IMR-90 (cell line): ENCODE data around the gene MED12L. TPM values are rescaled to one million over a fixed set of nuclear protein-coding genes. Genes with fewer than 3 reads are reported as not detected.

ENCODE experiments used
- ATAC-seq: fragments of 200-7000 bp; cut with Tn5 transposase; 2 replicates; pipeline ENCODE4 v1.9.1; 2020; ENCODE audit warnings: low read depth, mild to moderate bottlenecking, moderate library complexity
- BruUV-seq: library from RNA; stranded (reverse); fragments of 400-500 nt; replicated peaks from 2 replicates; lab custom pipeline; 2021; lab: Mats Ljungman, UMichigan
- CTCF ChIA-PET: fragments of 300-600 bp; formaldehyde crosslinking; extraction: SDS; loops from one replicate; lab custom pipeline; 2021; ENCODE audit warnings: antibody characterized with exemption; lab: Yijun Ruan, JAX
- POLR2A ChIA-PET: fragments of 300-600 bp; sonication (Branson Sonifier 250); formaldehyde crosslinking; loops from one replicate; lab custom pipeline; 2022; ENCODE audit warnings: antibody characterized with exemption; ENCODE audit not compliant: unreplicated experiment; lab: Charles Lee
- DNase-seq: peaks from one replicate; pipeline ENCODE4 v3.0.0; 2013
- H2AFZ ChIP-seq: replicated peaks from 2 replicates; pipeline ENCODE3; 2013; ENCODE audit warnings: low read length, mild to moderate bottlenecking; ENCODE audit not compliant: poor library complexity
- H2AK5ac ChIP-seq: 2 replicates; pipeline ENCODE4 v1.6.1; 2013; ENCODE audit warnings: low read depth, low read length, inconsistent platforms
- H2AK9ac ChIP-seq: replicated peaks from 2 replicates; pipeline ENCODE3; 2013; ENCODE audit warnings: mild to moderate bottlenecking, low read depth, low read length, moderate library complexity; ENCODE audit not compliant: poor library complexity
- H2BK120ac ChIP-seq: 2 replicates; pipeline ENCODE4 v1.6.1; 2013; ENCODE audit warnings: low read depth, low read length, inconsistent platforms
- H2BK15ac ChIP-seq: 3 replicates; pipeline ENCODE4 v1.6.1; 2013; ENCODE audit warnings: low read depth, low read length, inconsistent platforms
- H2BK20ac ChIP-seq: 2 replicates; pipeline ENCODE4 v1.6.1; 2013; ENCODE audit warnings: low read depth, mild to moderate bottlenecking, inconsistent platforms, low read length, moderate library complexity
- H2BK5ac ChIP-seq: 2 replicates; pipeline ENCODE4 v1.6.1; 2013; ENCODE audit warnings: mild to moderate bottlenecking, low read depth, low read length, inconsistent platforms; ENCODE audit not compliant: poor library complexity, severe bottlenecking
- H3K14ac ChIP-seq: replicated peaks from 2 replicates; pipeline ENCODE4 v1.6.1; 2013; ENCODE audit warnings: low read depth, low read length, inconsistent platforms
- H3K18ac ChIP-seq: 2 replicates; pipeline ENCODE4 v1.6.1; 2013; ENCODE audit warnings: low read depth, low read length, control low read depth
- H3K23ac ChIP-seq: 2 replicates; pipeline ENCODE4 v1.6.1; 2013; ENCODE audit warnings: low read depth, low read length, inconsistent platforms
- H3K27ac ChIP-seq: 2 replicates; pipeline ENCODE4 v1.5.1; 2013; ENCODE audit warnings: mild to moderate bottlenecking, control low read depth, low read length; ENCODE audit not compliant: insufficient read depth
- H3K27me3 ChIP-seq: 2 replicates; pipeline ENCODE4 v1.6.1; 2013; ENCODE audit warnings: low read length; ENCODE audit not compliant: control insufficient read depth, insufficient read depth
- H3K36me3 ChIP-seq: 2 replicates; pipeline ENCODE4 v1.6.1; 2013; ENCODE audit warnings: low read length, mixed read lengths; ENCODE audit not compliant: control insufficient read depth, insufficient read depth
- H3K4ac ChIP-seq: 2 replicates; pipeline ENCODE4 v1.6.1; 2013; ENCODE audit warnings: low read depth, low read length, inconsistent platforms
- H3K4me1 ChIP-seq: 2 replicates; pipeline ENCODE4 v1.6.1; 2013; ENCODE audit warnings: low read length, mixed read lengths; ENCODE audit not compliant: control insufficient read depth, insufficient read depth
- H3K4me2 ChIP-seq: 2 replicates; pipeline ENCODE4 v1.6.1; 2013; ENCODE audit warnings: low read depth, mild to moderate bottlenecking, control low read depth, low read length, moderate library complexity
- H3K4me3 ChIP-seq: 2 replicates; pipeline ENCODE4 v1.5.1; 2013; ENCODE audit warnings: low read depth, mild to moderate bottlenecking, control low read depth, low read length, moderate library complexity; ENCODE audit not compliant: insufficient read depth
- H3K56ac ChIP-seq: 2 replicates; pipeline ENCODE4 v1.6.1; 2013; ENCODE audit warnings: low read length, inconsistent platforms; ENCODE audit not compliant: insufficient read depth; ENCODE audit errors: extremely low read depth
- H3K79me1 ChIP-seq, 2 experiments: 2 replicates each; pipeline ENCODE4 v1.6.1; 2013; ENCODE audit warnings: low read length in 2 of 2, inconsistent platforms in 1 of 2, low read depth in 1 of 2
- H3K9ac ChIP-seq: 2 replicates; pipeline ENCODE4 v1.6.1; 2013; ENCODE audit warnings: low read depth, low read length, control low read depth
- H3K9me1 ChIP-seq: 2 replicates; pipeline ENCODE4 v1.6.1; 2013; ENCODE audit warnings: low read length, inconsistent platforms; ENCODE audit not compliant: insufficient read depth
- H3K9me3 ChIP-seq: 2 replicates; pipeline ENCODE4 v1.6.1; 2013; ENCODE audit warnings: low read length; ENCODE audit not compliant: control insufficient read depth, insufficient read depth
- H4K20me1 ChIP-seq: 2 replicates; pipeline ENCODE4 v1.6.1; 2013; ENCODE audit warnings: low read length, inconsistent platforms; ENCODE audit not compliant: insufficient read depth
- H4K5ac ChIP-seq: 2 replicates; pipeline ENCODE4 v1.6.1; 2013; ENCODE audit warnings: mild to moderate bottlenecking, low read depth, low read length, control low read depth
- H4K8ac ChIP-seq, 2 experiments: 2 replicates each; pipeline ENCODE4 v1.6.1; 2013; ENCODE audit warnings: low read depth in 2 of 2, low read length in 2 of 2, control low read depth in 1 of 2, inconsistent platforms in 1 of 2
- H4K91ac ChIP-seq: 2 replicates; pipeline ENCODE4 v1.6.1; 2013; ENCODE audit warnings: low read depth, low read length, inconsistent platforms; ENCODE audit not compliant: insufficient read depth
- CEBPB ChIP-seq: IDR thresholded peaks from 2 replicates; pipeline ENCODE4 v1.6.1; 2012; ENCODE audit warnings: low read depth, low read length, improper control_type of control experiment
- CHD1 ChIP-seq: IDR thresholded peaks from 2 replicates; pipeline ENCODE4 v1.6.1; 2012; ENCODE audit warnings: low read depth, low read length, improper control_type of control experiment
- MAFK ChIP-seq: IDR thresholded peaks from 2 replicates; pipeline ENCODE4 v1.6.1; 2012; ENCODE audit warnings: low read depth, low read length, improper control_type of control experiment
- NFE2L2 ChIP-seq: fragments of 150-350 bp; IDR thresholded peaks from 2 replicates; pipeline ENCODE4 v1.6.1; 2016; ENCODE audit warnings: low read depth, mild to moderate bottlenecking, low read length
- WGBS, 2 experiments: methylation state at CpG; one replicate each; pipeline versions ENCODE4 v1.1.5 to v1.1.7; 2013; ENCODE audit warnings: missing lambda C conversion rate in 2 of 2; ENCODE audit not compliant: insufficient read length in 1 of 2; ENCODE audit errors: extremely low coverage in 2 of 2; 5-methylcytosine and 5-hydroxymethylcytosine counted together
- dilution Hi-C: fragments of 300-500 bp; cut with HindIII; formaldehyde crosslinking; loops from one replicate; pipeline ENCODE4 v1.14.3; 2018; ENCODE audit warnings: low sequenced_read_pairs; ENCODE audit not compliant: unreplicated experiment
- in situ Hi-C: fragments of 300-500 bp; cut with MboI; formaldehyde crosslinking; loops from 3 replicates; pipeline ENCODE4 v1.14.3; 2019; ENCODE audit warnings: low sequenced_read_pairs, inconsistent platforms, mixed read lengths
- intact Hi-C: fragments of 100-400 bp; cut with micrococcal nuclease; formaldehyde crosslinking; loops from 2 replicates; pipeline ENCODE4 v1.10.0; 2022
- polyA plus RNA-seq, 3 experiments: library from polyadenylated mRNA; depleted of rRNA; stranded (reverse); fragments of >200 nt; gene quantifications; 2 replicates each; pipeline ENCODE4 v1.2.3, GENCODE V29; 2012; ENCODE audit warnings: low replicate concordance in 1 of 3
- total RNA-seq: library from RNA; depleted of rRNA; stranded (reverse); fragments of >200 nt; gene quantifications from 2 replicates; pipeline ENCODE4 v1.2.3, GENCODE V29; 2012

The MED12L gene
- total and polyA plus RNA-seq, 2 of the 4 experiments (the other 2 are of a cell fraction), result 0.05 to 0.18 TPM

DNA sequence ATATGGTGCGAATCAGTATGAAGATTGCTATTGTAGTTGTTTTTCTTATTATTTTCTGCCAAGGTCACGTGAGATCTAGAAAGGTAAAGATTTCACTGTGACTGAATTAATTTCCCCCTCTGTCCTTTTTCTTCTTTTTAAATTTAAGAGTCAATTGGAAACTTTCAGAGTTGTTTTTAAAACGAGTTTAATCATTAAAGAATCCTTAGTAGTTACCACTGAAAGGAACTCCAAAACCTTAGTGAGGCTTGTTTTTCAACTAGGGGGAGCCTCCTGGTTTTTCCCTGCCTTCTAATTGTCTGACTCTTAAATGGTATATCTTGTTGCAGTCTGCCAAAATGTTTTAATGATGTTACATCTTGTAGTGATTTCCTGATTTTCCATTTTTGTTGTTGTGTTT, 281.5 kb downstream of the MED12L start:
- intact Hi-C loops (no loop called here), dilution Hi-C loops (no loop called here)
- POLR2A ChIA-PET, result no interaction called here

More for the DNA sequence above, 281.5 kb downstream of the MED12L start:
- DNase-seq, result no peak
- Histone ChIP-seq H2BK15ac (no peak overlapping the region), H3K14ac (no peak overlapping the region), H2BK5ac (no peak overlapping the region), H2AFZ (no peak overlapping the region), H4K91ac (no peak overlapping the region), H3K4me3 (no peak overlapping the region), H3K4me2 (no peak overlapping the region), H3K4me1 (peaks cover 10% of the 10 kb centered on the region), H4K20me1 (no peaks in the 10 kb centered on the region), H3K56ac (no peak overlapping the region), H3K9me3 (no peaks in the 10 kb centered on the region), H4K5ac (no peak overlapping the region), H4K8ac (no peak overlapping the region), H3K27ac (no peak overlapping the region), H3K36me3 (no peaks in the 10 kb centered on the region), H3K9me1 (no peaks in the 10 kb centered on the region), H3K23ac (no peak overlapping the region), H2AK9ac (no peak overlapping the region), H2BK20ac (no peak overlapping the region), H3K4ac (no peak overlapping the region), H3K27me3 (no peaks in the 10 kb centered on the region), H2BK120ac (no peak overlapping the region), H3K18ac (no peak overlapping the region), H2AK5ac (no peak overlapping the region), H3K79me1 (no peaks in the 10 kb centered on the region), H3K9ac (no peak overlapping the region)
- ATAC-seq, result no peak
- TF ChIP-seq MAFK (no peak), CHD1 (no peak), CEBPB (no peak), NFE2L2 (no peak)
- no TSS peak for BruUV-seq
- in situ Hi-C loops, result no loop called here
- WGBS, 2 experiments, result no CpG with 5 or more reads among the region's 3 CpGs
- CTCF ChIA-PET, result no interaction called here
